Loucy (cell line): ENCODE measurements around the gene ZFHX3.

ENCODE experiments used
- CTCF ChIP-seq: fragments of 200-600 bp; sonication (generic); conservative IDR thresholded peaks from 2 replicates; pipeline ENCODE4 v1.5.1; 2014; ENCODE audit warnings: mild to moderate bottlenecking, antibody characterized with exemption, low read length
- EZH2phosphoT487 ChIP-seq: fragments of 200-600 bp; IDR thresholded peaks from 2 replicates; pipeline ENCODE4 v1.6.1; 2018; ENCODE audit warnings: antibody characterized with exemption, mild to moderate bottlenecking, moderate library complexity, borderline replicate concordance

DNA sequence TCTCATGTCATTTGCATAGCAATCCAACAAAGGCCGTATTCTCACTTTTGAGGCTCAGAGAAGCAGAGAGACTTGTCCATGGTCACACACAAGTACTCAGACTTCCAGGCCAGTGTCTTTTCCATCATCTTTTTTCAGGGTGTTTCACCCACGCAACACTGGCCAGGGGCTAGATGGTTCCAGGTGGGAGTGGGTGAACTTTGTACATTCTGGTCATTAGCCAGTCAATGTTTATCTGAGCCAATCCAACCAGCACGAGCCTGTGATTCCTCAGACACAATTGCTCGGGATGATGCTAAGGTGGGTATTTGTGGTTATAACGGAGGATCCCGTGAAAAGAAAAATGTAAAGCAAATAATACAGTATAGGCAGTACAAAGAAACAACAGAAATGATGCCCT is 56.3 kb downstream of the ZFHX3 start:
- no peak for TF ChIP-seq CTCF
- no peak for TF ChIP-seq EZH2phosphoT487
